ENCODE data around the gene FKBP11.

DNA sequence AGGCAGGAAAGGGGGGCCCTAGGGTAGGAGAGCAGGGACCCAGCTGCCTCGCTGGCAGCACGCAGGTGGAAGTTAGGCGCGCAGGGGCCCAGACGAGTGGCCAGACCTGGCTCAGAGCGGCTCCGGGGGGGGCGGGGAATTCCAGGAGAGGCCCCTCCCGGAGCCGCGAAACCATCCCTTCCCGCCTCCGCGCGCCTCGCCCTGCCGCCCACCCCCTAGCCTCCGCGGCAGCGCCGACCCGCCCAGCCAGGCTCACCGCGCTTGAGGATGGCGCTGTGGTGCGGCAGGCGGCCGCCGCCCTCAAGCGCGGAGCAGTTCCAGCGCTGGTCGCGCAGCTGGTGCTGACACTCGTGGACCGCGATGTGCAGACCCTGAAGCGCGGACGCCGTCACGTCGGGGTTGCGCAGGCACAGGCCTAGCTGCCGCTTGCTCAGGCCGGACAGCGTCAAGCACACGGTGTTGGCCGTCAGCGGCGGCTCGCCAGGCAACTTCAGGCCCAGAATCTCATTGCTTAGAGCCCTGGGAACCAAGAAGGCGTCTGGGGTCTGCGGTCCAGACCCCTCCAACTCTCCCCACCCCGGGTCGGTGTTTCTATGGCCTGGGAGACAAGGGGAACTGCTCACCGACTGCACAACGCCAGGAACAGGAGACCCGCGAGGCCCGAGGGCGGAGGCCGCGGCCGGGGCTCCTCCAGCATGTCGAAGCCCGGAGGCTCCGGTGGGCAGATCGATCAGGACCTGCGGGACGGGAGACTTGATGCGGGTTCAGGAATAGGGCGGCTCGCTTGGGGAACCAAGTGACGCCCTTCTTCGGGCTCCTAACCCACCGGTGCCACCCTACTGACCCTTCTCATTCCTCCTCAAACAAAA, 44.8 kb upstream of the FKBP11 start:
- no peak for TF ChIP-seq GMEB1 (CRISPR knock-in tag; IDR thresholded peaks at IDR 0.05; ENCODE audit: borderline replicate concordance)
- TF ChIP-seq POLR2A (IDR thresholded peaks at IDR 0.05; ENCODE audit: insufficient read depth in 1 of 2, low read depth in 2 of 2, low read length in 2 of 2): no peak
- TF ChIP-seq SALL2 (CRISPR knock-in tag; IDR thresholded peaks at IDR 0.05): no peak
- TF ChIP-seq ZNF282 (IDR thresholded peaks at IDR 0.05; ENCODE audit: partially characterized antibody): no peak
- TF ChIP-seq AFF4 (CRISPR knock-in tag; IDR thresholded peaks at IDR 0.05): no peak
- TF ChIP-seq TCF7 (IDR thresholded peaks at IDR 0.05; ENCODE audit: low read depth): no peak
- TF ChIP-seq, protein P1, sequence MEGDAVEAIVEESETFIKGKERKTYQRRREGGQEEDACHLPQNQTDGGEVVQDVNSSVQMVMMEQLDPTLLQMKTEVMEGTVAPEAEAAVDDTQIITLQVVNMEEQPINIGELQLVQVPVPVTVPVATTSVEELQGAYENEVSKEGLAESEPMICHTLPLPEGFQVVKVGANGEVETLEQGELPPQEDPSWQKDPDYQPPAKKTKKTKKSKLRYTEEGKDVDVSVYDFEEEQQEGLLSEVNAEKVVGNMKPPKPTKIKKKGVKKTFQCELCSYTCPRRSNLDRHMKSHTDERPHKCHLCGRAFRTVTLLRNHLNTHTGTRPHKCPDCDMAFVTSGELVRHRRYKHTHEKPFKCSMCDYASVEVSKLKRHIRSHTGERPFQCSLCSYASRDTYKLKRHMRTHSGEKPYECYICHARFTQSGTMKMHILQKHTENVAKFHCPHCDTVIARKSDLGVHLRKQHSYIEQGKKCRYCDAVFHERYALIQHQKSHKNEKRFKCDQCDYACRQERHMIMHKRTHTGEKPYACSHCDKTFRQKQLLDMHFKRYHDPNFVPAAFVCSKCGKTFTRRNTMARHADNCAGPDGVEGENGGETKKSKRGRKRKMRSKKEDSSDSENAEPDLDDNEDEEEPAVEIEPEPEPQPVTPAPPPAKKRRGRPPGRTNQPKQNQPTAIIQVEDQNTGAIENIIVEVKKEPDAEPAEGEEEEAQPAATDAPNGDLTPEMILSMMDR (CRISPR knock-in tag; IDR thresholded peaks at IDR 0.05): peak; percentile 58
- TF ChIP-seq YY1 (IDR thresholded peaks at IDR 0.05; ENCODE audit: insufficient read depth, insufficient replicate concordance, low read depth, low read length): no peak
- TF ChIP-seq MEIS1 (CRISPR knock-in tag; IDR thresholded peaks at IDR 0.05; ENCODE audit: borderline replicate concordance): 0 out of 2 replicates have a peak, but pooled peaks have one; percentile 54
- TF ChIP-seq KDM4B (CRISPR knock-in tag; IDR thresholded peaks at IDR 0.05): no peak
- TF ChIP-seq ZFP1 (CRISPR knock-in tag; IDR thresholded peaks at IDR 0.05): no peak
- no peak for TF ChIP-seq FOXK2 (IDR thresholded peaks at IDR 0.05)
- TF ChIP-seq CHD2 (IDR thresholded peaks at IDR 0.05; ENCODE audit: low read depth, low read length): no peak
- TF ChIP-seq GATAD1 (CRISPR knock-in tag; IDR thresholded peaks at IDR 0.05): no peak
